HAP-1 (cell line): Measurements from ENCODE around the gene ALG12.

Experiments
- DNase-seq, 2 experiments: peaks; one replicate each; pipeline ENCODE4 v3.0.0-alpha.2; 2016 to 2020; ENCODE audit warnings: low spot score in 2 of 2
- H3K27me3 ChIP-seq: fragments of 250-450 bp; sonication (Bioruptor Pico); 2 replicates; pipeline ENCODE4 v1.5.1; 2020; ENCODE audit warnings: low read depth, mild to moderate bottlenecking, moderate library complexity
- H3K36me3 ChIP-seq: fragments of 250-450 bp; sonication (Bioruptor Pico); replicated peaks from 2 replicates; pipeline ENCODE4 v1.5.1; 2020; ENCODE audit warnings: mild to moderate bottlenecking
- H3K4me1 ChIP-seq: fragments of 250-450 bp; sonication (Bioruptor Pico); 2 replicates; pipeline ENCODE4 v1.5.1; 2020; ENCODE audit warnings: mild to moderate bottlenecking
- H3K4me3 ChIP-seq: fragments of 250-450 bp; sonication (Bioruptor Pico); 2 replicates; pipeline ENCODE4 v1.5.1; 2020; ENCODE audit warnings: mild to moderate bottlenecking, moderate library complexity
- H3K9me3 ChIP-seq: fragments of 250-450 bp; sonication (Bioruptor Pico); 2 replicates; pipeline ENCODE4 v1.5.1; 2020; ENCODE audit warnings: mild to moderate bottlenecking, moderate library complexity
- in situ Hi-C: fragments of 300-500 bp; cut with MboI; formaldehyde crosslinking; loops from 3 replicates; pipeline ENCODE4 v1.14.3; 2020; ENCODE audit warnings: low sequenced_read_pairs, inconsistent platforms, mixed read lengths

Gene ALG12

DNA sequence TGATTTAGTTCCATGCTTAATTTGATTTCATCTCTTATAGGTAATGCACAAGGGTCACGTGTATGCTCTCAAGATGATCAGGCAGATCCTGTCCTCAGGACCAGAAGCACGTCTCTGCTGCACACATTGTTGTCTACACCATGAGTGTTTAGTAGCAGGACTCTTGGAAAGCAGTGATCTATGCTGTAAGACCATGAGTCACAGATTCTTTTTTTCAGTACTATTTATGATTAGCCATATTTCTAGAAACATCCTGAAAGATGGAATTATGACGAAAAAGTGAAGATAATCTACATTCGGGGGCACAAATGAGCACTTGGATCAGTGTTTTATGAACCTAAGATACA lies 35.0 kb downstream of the ALG12 start:
- no peaks in the 10 kb centered on the region for H3K4me1 ChIP-seq
- in situ Hi-C loops, result no loop called here
- H3K9me3 ChIP-seq, result no peaks in the 10 kb centered on the region
- H3K27me3 ChIP-seq, result no peaks in the 10 kb centered on the region
- H3K36me3 ChIP-seq, result peaks cover 38% of the 10 kb centered on the region
- H3K4me3 ChIP-seq, result no peak overlapping the region
- no peak for DNase-seq

DNA sequence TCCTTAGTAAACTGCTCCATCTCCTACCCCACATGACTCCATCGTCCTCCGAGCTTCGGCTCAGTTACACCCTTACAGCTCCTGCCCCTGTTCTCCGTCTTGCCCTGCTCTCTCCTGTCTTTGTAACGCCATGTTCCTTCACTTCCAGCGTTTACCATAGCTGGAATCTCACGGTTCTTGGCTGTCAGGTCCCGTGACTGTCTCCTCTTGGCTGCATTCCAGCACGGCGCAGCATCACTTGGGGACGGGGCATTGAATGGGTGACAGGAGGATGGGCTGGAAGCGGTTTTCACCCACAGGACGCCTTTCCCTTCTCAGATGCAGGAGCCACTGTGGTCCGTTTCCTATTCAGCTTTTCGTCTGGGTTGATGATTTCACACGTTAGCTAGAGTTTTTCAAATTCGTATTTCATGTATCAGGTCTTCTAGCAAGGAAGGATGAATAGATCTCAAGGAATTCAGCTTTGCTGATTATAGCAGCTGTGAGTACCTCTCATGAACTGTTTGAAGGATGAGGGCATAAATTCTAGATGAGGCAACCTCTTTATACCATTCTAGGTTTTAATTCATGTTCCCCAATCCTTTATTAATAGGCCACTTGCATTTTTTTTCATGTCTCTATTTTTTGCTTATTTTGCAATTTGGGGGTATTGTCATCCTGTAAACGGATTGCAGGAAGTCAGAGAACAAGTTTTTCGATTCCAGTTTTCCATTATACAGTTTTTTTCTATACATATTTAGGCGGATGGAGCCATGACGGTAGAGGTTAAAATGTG lies 35.5 kb downstream of the ALG12 start:
- H3K4me1 ChIP-seq, result no peaks in the 10 kb centered on the region
- H3K9me3 ChIP-seq, result 0 out of 2 replicates have a peak, but pooled peaks cover 2% of the 10 kb centered on the region
- in situ Hi-C loops, result no loop called here
- peaks cover 34% of the 10 kb centered on the region for H3K36me3 ChIP-seq
- H3K4me3 ChIP-seq, result no peak overlapping the region
- H3K27me3 ChIP-seq, result no peaks in the 10 kb centered on the region
- DNase-seq, result no peak

DNA sequence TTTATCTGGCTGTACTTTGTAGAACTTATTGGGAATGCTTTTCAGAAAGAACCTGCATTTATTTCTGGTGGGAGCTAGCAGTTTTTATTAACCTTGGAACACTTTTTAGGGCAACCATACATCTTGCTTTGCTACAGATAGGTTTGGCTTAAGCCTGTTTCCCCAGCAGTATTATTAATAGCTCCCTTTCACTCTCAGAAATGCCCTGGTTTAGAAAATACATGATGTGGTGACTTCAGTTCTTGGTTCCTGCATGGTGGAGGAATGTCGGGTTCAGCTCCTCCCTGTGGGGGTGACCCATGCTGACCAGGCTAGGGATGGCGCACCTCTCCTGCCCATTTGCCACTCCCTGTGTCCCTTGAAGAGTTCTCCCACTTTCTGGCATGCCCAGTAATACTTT lies 36.4 kb downstream of the ALG12 start:
- Histone ChIP-seq H3K4me3 (no peak overlapping the region), H3K27me3 (no peaks in the 10 kb centered on the region), H3K9me3 (0 out of 2 replicates have a peak, but pooled peaks cover 3% of the 10 kb centered on the region), H3K4me1 (no peaks in the 10 kb centered on the region), H3K36me3 (peaks cover 34% of the 10 kb centered on the region)
- DNase-seq, result no peak
- in situ Hi-C loops, result no loop called here

DNA sequence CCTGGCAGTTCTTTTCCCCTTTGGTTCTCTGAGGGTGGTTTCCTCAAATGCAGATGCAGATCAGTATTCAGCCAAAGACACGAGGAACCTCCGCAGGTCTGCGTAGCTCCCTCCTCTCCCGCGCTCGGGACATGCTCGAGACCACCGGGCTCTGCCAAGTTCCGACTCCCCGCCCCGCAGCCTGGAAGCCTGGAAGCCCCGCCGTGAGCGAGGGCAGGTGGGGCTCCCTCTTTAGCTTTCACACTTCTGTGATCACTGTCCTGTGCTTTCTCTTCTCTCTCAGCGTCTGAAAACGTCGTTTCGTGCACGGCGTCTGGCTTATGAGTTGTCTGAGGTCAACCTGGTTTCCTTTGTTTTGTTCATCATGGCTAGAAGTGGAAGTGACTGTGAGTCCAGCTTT lies 38.0 kb downstream of the ALG12 start:
- Histone ChIP-seq H3K27me3 (no peaks in the 10 kb centered on the region), H3K4me1 (no peaks in the 10 kb centered on the region), H3K9me3 (peaks cover 8% of the 10 kb centered on the region; the same call in 1 of the 2 replicates), H3K36me3 (peaks cover 21% of the 10 kb centered on the region), H3K4me3 (no peak overlapping the region)
- in situ Hi-C loops, result no loop called here
- DNase-seq, result peak in 1 of 2 experiments; percentile 33

DNA sequence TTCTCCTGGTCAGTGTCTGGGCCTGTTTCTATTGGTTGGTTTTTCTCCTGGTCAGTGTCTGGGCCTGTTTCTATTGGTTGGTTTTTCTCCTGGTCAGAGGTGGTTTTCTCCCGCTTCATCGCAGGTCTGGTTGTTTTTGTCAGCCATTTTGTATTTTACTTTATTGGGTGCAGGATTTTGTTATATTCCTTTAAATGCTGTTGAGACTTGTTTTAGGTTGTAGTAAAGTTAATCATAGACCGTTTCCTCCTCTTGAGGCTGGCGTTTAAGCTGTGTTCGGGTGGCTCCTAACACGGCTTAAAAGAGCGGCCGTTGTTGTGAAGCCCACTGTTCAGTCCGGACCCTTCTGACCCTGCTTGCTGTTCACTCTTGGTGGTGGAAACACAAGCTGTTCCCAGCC lies 38.4 kb downstream of the ALG12 start:
- no peak overlapping the region for H3K4me3 ChIP-seq
- H3K9me3 ChIP-seq, result peaks cover 8% of the 10 kb centered on the region; the same call in 1 of the 2 replicates
- H3K27me3 ChIP-seq, result no peaks in the 10 kb centered on the region
- no peak for DNase-seq
- peaks cover 17% of the 10 kb centered on the region for H3K36me3 ChIP-seq
- in situ Hi-C loops, result no loop called here
- no peaks in the 10 kb centered on the region for H3K4me1 ChIP-seq

DNA sequence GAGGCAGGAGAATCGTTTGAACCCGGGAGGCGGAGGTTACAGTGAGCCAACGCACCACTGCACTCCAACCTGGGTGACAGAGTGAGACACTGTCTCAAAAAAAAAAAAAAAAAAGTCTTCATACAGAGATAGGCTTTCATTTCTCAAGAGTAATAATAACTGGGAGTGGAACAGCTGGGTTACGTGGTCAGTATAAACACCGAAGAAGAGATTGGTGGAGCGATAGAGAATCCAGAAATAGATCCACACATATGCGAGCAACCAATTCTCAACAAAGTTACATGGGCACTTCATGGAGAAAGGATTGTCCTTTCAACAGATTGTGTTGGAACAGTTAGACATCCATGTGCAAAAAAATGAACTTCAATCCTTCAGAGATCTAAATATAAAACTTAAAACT lies 40.0 kb downstream of the ALG12 start:
- DNase-seq, result no peak
- Histone ChIP-seq H3K4me3 (no peak overlapping the region), H3K4me1 (no peaks in the 10 kb centered on the region), H3K9me3 (peaks cover 8% of the 10 kb centered on the region; the same call in 1 of the 2 replicates), H3K27me3 (no peaks in the 10 kb centered on the region), H3K36me3 (peaks cover 6% of the 10 kb centered on the region)
- in situ Hi-C loops, result no loop called here

DNA sequence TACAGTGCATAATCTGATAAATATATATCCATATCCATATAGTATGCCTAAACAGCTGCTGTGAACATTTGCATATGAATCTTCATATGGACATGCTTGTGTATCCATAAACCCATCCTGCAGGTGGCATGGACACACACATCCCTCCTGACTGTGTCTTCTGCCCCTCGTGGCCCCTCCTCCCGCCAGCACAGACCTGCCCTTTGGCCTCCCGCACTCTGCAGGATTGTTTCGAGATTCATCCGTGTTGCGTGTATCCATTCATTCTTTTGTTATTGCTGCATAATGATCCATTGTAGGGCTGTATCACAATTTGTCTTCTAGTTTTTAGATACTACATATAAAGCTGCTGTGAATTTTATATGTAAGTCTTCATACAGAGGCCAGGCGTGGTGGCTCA lies 40.6 kb downstream of the ALG12 start:
- in situ Hi-C loops, result no loop called here
- no peaks in the 10 kb centered on the region for H3K27me3 ChIP-seq

DNA sequence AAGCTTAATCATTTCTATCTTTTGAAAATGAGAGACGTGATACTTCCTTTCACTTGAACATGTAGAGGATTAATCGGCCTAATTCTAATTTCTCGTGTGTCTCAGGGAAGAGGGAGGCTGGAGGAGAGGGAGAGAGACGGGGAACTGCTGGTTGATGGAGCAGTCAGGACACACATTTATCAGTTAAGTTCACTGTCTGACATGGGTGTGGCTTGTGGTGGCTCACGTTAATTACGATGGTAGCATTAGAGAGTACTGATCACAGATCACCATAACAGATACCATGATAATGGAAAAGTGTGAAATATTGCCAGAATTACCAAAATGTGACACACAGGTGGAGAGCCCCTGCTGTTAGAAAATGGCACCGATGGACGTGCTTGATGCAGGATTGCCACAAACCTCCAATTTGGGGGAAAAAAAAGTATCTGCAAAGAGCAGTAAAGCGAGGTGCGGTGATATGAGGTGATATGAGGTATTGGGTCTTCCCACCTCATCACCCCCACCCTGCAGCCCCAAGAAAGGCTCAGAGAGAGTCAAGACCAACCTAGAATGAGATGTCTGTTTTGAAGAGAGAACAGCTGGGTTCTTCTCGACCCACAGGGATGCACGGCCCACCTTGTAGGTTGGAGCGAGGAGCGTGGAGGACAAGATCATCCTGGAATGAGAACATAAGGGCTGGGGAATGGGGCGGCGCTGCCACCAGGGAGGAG lies 44.9 kb downstream of the ALG12 start:
- in situ Hi-C loops, result no loop called here

More for the DNA sequence above, 40.6 kb downstream of the ALG12 start:
- DNase-seq, result no peak
- Histone ChIP-seq H3K4me3 (no peak overlapping the region), H3K9me3 (peaks cover 8% of the 10 kb centered on the region; the same call in 1 of the 2 replicates), H3K4me1 (no peaks in the 10 kb centered on the region), H3K36me3 (peaks cover under 1% of the 10 kb centered on the region)

DNA sequence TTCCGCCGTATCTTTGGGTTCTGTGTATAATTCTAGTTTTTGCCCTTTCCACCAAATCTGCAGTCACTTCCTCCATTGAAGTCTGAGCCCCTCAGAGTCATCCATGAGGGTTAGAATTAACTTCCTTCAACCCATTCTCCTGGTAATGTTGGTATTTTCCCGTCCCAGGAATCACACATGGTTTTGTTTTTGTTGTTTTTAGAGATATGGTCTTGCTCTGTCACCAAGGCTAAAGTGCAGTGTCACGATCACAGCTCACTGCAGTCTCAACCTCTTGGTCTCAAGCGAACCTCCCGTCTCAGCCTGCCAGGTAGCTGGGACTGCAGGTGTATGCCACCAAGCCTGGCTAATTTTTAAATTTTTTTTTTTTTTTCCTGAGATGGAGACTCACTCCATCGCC lies 45.9 kb downstream of the ALG12 start:
- Histone ChIP-seq H3K4me1 (no peaks in the 10 kb centered on the region), H3K4me3 (no peak overlapping the region), H3K9me3 (peaks cover 17% of the 10 kb centered on the region), H3K36me3 (no peaks in the 10 kb centered on the region; the same call in none of the 2 replicates), H3K27me3 (no peaks in the 10 kb centered on the region)
- DNase-seq, result no peak
- in situ Hi-C loops, result no loop called here

More for the DNA sequence above, 44.9 kb downstream of the ALG12 start:
- no peaks in the 10 kb centered on the region; the same call in none of the 2 replicates for H3K36me3 ChIP-seq
- H3K27me3 ChIP-seq, result no peaks in the 10 kb centered on the region
- H3K4me3 ChIP-seq, result no peak overlapping the region
- DNase-seq, result no peak
- no peaks in the 10 kb centered on the region for H3K4me1 ChIP-seq
- H3K9me3 ChIP-seq, result peaks cover 17% of the 10 kb centered on the region

DNA sequence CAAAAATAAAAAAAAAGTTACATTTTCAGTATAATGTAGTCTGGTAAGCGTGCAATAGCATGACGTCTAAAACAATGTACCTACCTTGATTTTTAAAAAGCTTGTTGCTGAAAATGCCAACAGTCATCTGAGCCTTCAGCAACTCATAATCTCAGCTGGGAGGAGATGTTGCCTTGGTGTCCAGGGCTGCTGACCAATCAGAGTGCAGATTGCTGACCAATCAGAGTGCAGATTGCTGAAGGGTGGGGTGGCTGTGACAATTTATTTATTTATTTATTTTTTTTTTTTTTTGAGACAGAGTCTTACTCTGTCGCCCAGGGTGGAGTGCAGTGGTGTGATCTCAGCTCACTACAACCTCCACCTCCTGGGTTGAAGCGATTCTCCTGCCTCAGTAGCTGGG lies 46.8 kb downstream of the ALG12 start:
- H3K4me3 ChIP-seq, result no peak overlapping the region
- DNase-seq, result no peak
- H3K36me3 ChIP-seq, result peaks cover 1% of the 10 kb centered on the region
- in situ Hi-C loops, result no loop called here
- H3K4me1 ChIP-seq, result no peaks in the 10 kb centered on the region
- no peaks in the 10 kb centered on the region for H3K27me3 ChIP-seq
- H3K9me3 ChIP-seq, result peaks cover 19% of the 10 kb centered on the region

DNA sequence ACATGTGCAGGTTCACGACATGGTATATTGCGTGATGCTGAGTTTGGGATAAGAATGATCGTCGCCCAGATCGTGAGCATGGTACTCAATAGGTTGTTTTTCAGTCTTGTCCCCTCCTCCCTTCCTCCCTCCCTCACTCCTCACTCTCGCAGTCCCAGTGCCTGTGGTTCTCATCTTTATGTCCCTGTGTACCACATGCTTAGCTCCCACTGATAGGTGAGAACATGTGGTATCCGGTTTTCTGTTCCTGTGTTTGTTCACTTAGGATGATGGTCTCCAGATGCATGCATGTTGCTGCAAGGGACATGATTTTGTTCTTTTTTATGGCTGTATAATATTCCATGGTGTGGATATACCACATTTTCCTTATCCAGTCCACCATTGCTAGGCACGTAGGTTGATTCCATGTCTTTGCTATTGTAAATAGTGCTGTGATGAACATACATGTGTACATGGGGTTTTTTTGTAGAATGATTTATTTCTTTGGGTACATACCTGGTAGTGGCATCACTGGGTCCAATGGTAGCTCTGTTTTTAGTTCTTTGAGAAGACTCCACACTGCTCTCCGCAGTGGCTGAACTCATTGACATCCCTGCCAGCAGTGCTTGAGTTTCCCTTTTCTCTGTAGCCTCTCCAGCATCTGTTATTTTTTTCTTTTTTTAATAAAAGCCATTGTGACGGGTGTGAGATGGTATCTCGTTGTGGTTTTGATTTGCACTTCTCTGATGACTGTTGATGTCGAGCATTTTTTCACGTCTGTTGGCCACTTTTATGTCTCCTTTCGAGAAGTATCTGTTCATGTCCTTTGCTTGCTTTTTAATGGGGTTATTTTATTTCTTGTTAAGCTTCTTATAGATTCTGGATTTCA lies 48.2 kb downstream of the ALG12 start:
- Histone ChIP-seq H3K4me1 (no peaks in the 10 kb centered on the region), H3K27me3 (no peaks in the 10 kb centered on the region), H3K36me3 (peaks cover 3% of the 10 kb centered on the region), H3K4me3 (no peak overlapping the region), H3K9me3 (peaks cover 23% of the 10 kb centered on the region)
- in situ Hi-C loops, result no loop called here
- DNase-seq, result no peak

DNA sequence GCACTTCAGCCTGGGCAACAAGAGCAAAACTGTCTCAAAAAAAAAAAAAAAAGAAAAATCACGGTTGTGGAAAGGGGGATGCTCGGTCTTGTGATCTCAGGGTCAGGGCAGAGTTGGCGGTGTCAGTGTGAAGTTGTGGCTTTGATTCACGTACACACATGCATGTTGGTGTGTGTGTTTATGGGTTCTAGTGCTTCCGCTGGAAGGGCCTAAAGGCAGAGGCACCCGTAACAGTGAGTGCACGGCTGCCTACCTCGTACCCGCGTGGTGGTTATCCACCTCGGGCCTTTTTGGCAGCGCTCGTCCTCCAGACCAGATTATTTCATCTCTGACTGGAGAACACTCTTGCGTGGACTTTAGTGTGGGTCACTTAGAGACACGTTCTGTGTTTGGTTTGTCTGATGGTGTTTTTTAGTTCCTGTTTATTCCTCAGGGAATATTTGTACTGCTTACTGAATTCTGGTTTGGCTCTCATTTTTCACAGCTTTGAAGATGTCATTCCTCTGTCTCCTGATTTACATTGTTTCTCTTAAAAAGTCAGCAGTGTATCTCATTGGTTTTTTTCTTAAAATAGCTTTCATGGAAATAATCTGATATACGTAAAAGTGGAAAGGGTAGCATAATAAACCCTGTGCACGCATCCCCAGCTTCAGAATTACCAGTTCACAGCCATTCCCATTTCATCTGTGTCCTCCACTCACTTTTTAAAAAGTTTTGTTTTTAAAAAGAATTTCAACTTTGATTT lies 49.0 kb downstream of the ALG12 start:
- Histone ChIP-seq H3K4me1 (no peaks in the 10 kb centered on the region), H3K27me3 (no peaks in the 10 kb centered on the region), H3K9me3 (peaks cover 24% of the 10 kb centered on the region), H3K36me3 (peaks cover 3% of the 10 kb centered on the region), H3K4me3 (no peak overlapping the region)
- in situ Hi-C loops, result no loop called here
- no peak for DNase-seq
